Tibial nerve (tissue), 4 donors: ENCODE measurements around the gene DLX3.

Experiments used
- EP300 ChIP-seq, 2 donors: sonication (generic); formaldehyde crosslinking; IDR thresholded peaks; one replicate each; pipeline ENCODE4 v1.6.1; 2017; ENCODE audit warnings: antibody characterized with exemption in 2 of 2, mild to moderate bottlenecking in 1 of 2
- TF ChIP-seq, protein P1 (sequence below), 5 experiments: fragments of 200-600 bp in 3 of 5; fragments of 450-650 bp in 2 of 5; sonication (generic) in 3 of 5; IDR thresholded peaks; one replicate each; pipeline ENCODE4 v1.5.1; 2016 to 2019; ENCODE audit warnings: antibody characterized with exemption in 5 of 5, mild to moderate bottlenecking in 3 of 5, moderate library complexity in 2 of 5

DNA sequence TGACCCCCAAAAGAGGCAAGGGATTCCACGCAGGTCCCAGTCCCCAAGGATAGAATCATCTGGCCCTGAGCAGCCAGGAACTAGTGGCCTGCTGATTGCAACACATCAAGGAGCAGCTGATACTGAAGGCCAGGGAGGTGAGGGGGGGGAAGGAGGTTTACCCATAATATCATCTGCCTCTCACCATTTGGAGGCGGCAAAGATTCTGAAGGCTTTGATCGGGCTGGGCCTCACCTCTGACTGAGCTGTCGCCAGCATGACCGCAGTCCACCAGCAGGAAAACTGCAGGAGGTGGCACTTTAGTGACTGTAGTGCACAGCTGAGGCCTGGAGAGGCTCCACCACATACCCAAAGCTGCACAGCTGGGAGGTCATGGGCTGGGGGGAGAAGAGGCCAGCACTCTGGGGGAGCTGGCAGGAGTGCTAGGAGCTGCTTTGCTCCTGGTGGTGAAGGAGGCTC, 40.4 kb upstream of the DLX3 start:
- TF ChIP-seq EP300 (IDR thresholded peaks at IDR 0.05), result no peak
- TF ChIP-seq, protein P1, sequence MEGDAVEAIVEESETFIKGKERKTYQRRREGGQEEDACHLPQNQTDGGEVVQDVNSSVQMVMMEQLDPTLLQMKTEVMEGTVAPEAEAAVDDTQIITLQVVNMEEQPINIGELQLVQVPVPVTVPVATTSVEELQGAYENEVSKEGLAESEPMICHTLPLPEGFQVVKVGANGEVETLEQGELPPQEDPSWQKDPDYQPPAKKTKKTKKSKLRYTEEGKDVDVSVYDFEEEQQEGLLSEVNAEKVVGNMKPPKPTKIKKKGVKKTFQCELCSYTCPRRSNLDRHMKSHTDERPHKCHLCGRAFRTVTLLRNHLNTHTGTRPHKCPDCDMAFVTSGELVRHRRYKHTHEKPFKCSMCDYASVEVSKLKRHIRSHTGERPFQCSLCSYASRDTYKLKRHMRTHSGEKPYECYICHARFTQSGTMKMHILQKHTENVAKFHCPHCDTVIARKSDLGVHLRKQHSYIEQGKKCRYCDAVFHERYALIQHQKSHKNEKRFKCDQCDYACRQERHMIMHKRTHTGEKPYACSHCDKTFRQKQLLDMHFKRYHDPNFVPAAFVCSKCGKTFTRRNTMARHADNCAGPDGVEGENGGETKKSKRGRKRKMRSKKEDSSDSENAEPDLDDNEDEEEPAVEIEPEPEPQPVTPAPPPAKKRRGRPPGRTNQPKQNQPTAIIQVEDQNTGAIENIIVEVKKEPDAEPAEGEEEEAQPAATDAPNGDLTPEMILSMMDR (IDR thresholded peaks at IDR 0.05), result no peak
